ENCODE results near the gene ZNF750. TPM values are rescaled to one million over a fixed set of nuclear protein-coding genes. Genes with fewer than 3 reads are reported as not detected.

Gene ZNF750
- total and polyA plus RNA-seq, 3 donors from 2014 or later: 0.21 to 0.63 (median 0.50) TPM

GRCh38 chr17:82863941-82864712, 24.3 kb upstream of the ZNF750 start:
- Histone ChIP-seq H3K36me3 (ENCODE audit: low read depth, missing control alignments) (no peaks in the 10 kb centered on the region), H3K4me3 (no peak overlapping the region), H3K4me1 (peaks cover 19% of the 10 kb centered on the region), H3K9me3 (no peaks in the 10 kb centered on the region), H3K27ac (no peak overlapping the region), H3K27me3 (no peaks in the 10 kb centered on the region)
- DNase-seq: no peak
- no peak for TF ChIP-seq POLR2A (IDR thresholded peaks at IDR 0.05)
- no peak for TF ChIP-seq CTCF (IDR thresholded peaks at IDR 0.05)
- 84% methylated on average over 13 to 18 of the region's 18 CpGs for WGBS, 2 donors
- intact Hi-C loops (cut with DNase I; ENCODE audit: low total_unique reads): no loop called here

DNA sequence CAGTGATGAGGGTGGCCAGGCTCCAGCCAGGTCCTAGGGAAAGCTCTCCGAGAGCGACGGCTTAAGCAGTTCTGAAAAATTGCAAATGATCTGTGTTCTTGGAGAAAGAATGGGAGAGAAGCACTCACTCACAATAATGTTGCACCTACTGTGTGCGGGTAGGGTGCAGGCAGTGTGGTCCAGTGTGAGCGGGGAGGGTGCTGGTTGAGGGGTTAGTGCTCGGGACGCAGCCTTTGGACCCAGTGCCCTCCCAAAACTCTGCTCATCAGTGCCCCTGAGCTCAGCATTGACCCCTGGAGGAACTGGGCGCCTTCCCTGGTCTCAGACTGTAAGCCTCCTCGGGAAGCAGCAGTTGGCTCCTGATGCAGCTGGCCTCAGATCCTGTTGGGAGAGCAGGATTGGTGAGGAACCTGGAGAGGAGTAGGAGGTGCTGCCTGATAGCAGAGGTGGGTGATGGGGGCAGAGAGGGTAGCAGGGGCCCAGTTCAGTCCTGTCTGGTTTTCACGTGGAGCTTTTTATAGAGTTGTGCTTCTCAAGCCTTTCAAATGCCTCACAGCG, 23.6 kb upstream of the ZNF750 start:
- H3K4me3 ChIP-seq: no peak overlapping the region
- peaks cover 19% of the 10 kb centered on the region for H3K4me1 ChIP-seq
- WGBS, 2 donors: 78 to 86% methylated on average over 5 to 11 of the region's 11 CpGs
- H3K27ac ChIP-seq: no peak overlapping the region
- intact Hi-C loops (cut with DNase I; ENCODE audit: low total_unique reads): no loop called here
- H3K9me3 ChIP-seq: no peaks in the 10 kb centered on the region
- DNase-seq: no peak
- H3K27me3 ChIP-seq: no peaks in the 10 kb centered on the region
- TF ChIP-seq POLR2A (IDR thresholded peaks at IDR 0.05) (no peak), CTCF (IDR thresholded peaks at IDR 0.05) (no peak)
- H3K36me3 ChIP-seq (ENCODE audit: low read depth, missing control alignments): no peaks in the 10 kb centered on the region

DNA sequence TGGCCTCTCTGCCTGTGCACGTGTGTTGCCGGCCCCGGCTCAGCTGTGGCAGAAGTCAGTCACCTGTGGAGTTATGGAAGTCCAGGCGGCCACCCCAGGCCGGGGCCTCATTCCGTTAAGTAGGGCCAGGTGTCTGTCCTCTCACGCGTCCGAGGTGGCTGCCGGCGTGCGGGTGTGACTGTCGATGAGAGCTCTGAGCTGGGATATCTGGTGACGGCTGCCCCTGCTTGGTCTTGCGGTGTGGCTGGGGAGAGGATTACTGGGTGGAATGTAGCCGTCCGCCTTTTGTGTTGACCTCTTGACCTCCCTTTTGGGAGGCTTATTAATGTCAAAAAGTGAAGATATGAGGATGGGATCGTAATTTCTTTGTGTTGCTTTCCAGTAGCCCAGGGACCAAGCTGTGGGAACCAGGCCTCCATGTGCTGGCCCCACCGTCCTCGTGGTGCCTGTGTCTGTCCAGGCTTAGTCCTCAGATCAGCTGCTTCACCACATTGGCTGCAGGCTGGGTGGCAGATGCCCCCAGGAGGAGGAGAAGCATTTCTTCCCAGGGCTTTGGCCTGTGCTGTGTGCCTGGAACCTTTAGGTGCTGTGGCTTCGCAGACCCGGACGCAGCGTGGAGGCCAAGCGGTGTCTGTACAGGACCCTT, 23.0 kb upstream of the ZNF750 start:
- no peak for TF ChIP-seq POLR2A (IDR thresholded peaks at IDR 0.05)
- TF ChIP-seq CTCF (IDR thresholded peaks at IDR 0.05): no peak
- WGBS, 2 donors: 91% methylated on average over 22 to 25 of the region's 25 CpGs
- intact Hi-C loops (cut with DNase I; ENCODE audit: low total_unique reads): no loop called here
- DNase-seq: no peak
- Histone ChIP-seq H3K4me3 (no peak overlapping the region), H3K27me3 (no peaks in the 10 kb centered on the region), H3K9me3 (no peaks in the 10 kb centered on the region), H3K27ac (no peak overlapping the region), H3K4me1 (peaks cover 19% of the 10 kb centered on the region), H3K36me3 (ENCODE audit: low read depth, missing control alignments) (no peaks in the 10 kb centered on the region)

- no peak for TF ChIP-seq CTCF (IDR thresholded peaks at IDR 0.05)
- no peak for TF ChIP-seq POLR2A (IDR thresholded peaks at IDR 0.05)
- Histone ChIP-seq H3K36me3 (ENCODE audit: low read depth, missing control alignments) (no peaks in the 10 kb centered on the region), H3K27me3 (no peaks in the 10 kb centered on the region), H3K27ac (no peak overlapping the region), H3K4me3 (no peak overlapping the region), H3K9me3 (no peaks in the 10 kb centered on the region), H3K4me1 (peaks cover 18% of the 10 kb centered on the region)
- intact Hi-C loops (cut with DNase I; ENCODE audit: low total_unique reads): no loop called here
- DNase-seq: no peak
- WGBS, 2 donors: 90 to 93% methylated on average over 8 of the region's 8 CpGs
These were observed 22.4 kb upstream of the ZNF750 start for GRCh38 chr17:82862191-82862590.
